HG03342 (cell line): Measurements from ENCODE around the gene SUPT6H.
"Not testable (repeated sequence)": the region's sequence is repeated elsewhere in the genome, so short reads cannot be mapped to it uniquely, and the experiment has no call there.

ENCODE experiments used
- ATAC-seq: cut with Tn5 transposase; IDR thresholded peaks from one replicate; pipeline ENCODE4 v1.9.1; 2021; ENCODE audit warnings: mild to moderate bottlenecking, moderate library complexity; ENCODE audit not compliant: unreplicated experiment

The SUPT6H gene

GRCh38 chr17:28717578-28718332 lies 55.8 kb downstream of the SUPT6H start, which contains the start of gene RAB34:
RAB34 (minus strand) TSS chr17:28717868; CDS start chr17:28717266, 602 bp downstream.
- ATAC-seq = no peak

DNA sequence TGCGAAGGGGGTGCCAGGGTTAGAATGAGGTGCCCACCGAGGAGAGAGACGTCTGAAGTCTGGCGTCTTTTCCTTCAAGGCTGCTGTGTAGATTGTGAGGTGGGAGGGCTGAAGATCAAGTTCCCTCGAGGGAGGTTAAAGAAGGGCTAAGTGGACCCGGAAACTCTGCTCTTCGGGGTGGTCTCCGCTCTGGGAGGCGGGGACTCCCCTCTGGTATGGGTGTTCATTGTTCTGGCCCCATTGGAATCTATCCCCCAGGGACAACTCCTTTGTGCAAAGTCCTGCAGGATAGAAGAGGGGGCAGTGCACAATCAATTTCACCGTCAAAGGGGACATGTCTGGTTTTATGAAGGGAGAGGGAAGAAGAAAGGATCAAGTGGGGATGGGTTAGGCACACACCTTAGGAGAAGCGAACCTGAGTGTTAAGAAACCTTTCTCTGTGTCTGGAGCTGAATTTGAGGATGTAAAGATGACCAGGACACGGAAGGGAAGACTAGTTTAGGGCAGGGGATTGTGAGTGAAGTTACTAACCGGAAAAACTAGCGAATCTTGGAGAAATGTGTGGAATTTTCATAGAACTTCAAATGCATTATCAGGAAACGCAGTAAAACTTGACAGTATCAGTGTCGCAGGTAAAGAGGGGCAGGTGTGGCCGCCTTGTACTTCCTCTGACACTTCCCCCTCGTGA lies 56.5 kb downstream of the SUPT6H start:
- ATAC-seq = no peak

DNA sequence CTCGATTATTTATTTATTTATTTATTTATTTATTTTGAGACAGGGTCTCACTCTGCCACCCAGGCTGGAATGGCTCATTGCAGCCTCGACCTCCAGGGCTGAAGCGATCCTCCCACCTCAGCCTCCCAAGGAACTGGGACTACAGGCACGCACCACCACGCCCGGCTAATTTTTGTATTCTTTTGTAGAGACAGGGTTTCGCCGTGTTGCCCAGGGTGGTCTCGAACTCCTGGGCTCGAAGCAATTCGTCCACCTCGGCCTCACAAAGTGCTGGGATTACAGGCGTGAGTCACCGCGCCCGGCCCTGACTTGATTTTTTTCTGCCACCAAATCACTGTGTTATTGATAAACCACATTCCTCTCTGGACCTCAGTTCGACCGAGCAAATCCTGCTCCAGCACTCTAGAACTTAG lies 57.0 kb downstream of the SUPT6H start:
- ATAC-seq = peak; percentile 4

DNA sequence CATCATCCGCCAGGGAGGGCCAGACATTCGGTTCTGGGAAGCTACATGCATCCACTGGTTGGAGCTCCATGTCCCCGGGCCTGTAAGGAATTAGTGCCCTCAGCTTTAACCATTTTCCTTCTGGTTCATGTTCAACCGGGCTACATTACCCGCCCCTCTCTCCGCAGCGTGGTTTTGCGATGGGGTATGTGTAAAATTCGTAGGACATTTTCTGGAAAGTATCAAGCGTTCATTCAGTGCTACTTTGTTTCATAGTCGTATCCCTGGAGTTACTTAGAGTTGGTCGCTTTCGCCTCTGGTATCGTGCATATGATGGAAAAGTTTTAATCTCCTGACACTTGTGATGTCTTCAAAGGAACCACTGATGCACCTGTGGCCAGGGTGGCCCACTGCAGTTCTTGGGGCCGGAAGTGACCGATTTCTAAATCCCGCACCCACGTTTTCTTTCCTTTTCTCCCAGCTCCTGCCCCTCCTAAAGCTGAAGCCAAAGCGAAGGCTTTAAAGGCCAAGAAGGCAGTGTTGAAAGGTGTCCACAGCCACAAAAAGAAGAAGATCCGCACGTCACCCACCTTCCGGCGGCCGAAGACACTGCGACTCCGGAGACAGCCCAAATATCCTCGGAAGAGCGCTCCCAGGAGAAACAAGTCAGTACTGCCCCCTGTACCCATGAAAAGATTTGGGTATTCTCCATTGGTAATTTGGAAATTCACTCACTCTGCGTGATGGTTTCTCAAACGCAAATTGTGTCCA lies 58.4 kb downstream of the SUPT6H start:
- no peak for ATAC-seq

- ATAC-seq = not testable (repeated sequence)
Measured at GRCh38 chr17:28720997-28721329, 59.0 kb downstream of the SUPT6H start.

DNA sequence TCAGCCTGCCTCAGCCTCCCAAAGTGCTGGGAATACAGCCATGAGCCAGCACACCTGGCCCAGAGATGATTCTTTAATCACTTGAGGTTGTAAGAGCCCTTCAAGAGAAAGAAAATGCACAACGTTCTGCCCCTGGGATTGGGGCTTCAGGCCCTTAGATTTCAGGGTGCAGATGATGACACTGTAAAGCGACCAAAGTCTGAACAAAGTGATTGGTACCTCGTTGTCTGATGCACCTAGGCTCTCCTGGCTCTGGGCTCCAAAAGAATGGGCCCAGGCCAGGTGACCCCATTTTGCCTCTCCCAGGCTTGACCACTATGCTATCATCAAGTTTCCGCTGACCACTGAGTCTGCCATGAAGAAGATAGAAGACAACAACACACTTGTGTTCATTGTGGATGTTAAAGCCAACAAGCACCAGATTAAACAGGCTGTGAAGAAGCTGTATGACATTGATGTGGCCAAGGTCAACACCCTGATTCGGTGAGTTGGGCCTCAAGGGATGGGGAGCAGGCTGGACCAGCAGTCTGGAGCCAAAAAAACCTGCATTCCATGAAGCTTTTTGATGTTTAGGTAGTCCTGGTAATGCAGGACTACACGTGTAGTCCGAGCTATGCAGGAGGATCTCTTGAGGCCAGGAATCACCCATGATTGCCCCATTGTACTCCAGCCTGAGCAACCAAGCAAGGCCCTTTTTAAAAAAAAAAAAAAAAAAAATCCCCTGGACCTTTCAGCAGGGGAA lies 60.6 kb downstream of the SUPT6H start:
- ATAC-seq = no peak

DNA sequence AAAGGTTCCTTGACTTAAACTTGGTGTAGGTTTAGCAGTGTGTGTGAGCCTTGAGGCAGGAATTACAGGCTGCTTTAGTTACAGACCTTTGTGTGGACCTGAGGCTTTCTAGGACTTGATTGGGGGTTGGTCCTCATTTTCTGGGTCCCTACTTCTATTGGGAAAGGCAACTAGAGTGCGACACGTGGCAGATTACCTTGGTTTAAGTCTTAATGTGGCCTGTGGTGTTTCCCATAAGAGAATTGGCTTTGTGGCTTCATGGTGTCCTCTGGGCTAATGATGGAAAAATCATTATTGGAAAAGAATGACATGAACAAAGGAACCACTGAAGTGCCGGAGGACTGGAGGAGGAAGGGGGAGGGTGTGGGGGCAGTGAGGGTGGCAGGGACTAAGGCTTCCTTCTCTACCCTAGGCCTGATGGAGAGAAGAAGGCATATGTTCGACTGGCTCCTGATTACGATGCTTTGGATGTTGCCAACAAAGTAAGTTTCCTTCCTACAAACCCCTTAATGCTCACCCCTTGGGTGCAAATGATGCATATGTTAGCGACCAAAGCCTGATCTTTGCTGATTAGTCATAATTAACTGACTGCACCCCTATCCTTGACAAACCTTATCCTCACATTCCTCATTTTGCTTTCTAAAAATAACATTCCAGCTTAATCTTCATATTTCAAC lies 61.3 kb downstream of the SUPT6H start:
- no peak for ATAC-seq

DNA sequence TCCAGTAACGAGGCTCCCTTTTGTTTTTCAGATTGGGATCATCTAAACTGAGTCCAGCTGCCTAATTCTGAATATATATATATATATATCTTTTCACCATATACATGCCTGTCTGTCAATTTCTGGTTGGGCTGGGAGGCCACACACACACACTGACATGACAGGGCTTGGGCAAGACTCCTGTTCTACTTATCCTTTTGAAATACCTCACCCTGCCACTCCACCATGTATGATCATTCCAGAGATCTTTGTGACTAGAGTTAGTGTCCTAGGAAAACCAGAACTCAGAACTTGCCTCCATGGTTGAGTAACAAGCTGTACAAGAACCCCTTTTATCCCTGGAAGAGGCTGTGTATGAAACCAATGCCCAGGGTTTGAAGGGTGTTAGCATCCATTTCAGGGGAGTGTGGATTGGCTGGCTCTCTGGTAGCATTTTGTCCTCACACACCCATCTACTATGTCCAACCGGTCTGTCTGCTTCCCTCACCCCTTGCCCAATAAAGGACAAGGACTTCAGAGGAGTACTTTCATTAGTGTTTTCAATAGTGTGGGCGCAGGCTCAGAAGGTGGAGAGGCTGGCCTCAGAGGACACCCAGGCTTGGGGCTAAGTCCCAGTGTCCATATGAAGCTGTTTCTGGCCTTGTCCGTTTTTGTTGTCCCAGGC lies 62.0 kb downstream of the SUPT6H start:
- not testable (repeated sequence) for ATAC-seq

- no peak for ATAC-seq
Measured at GRCh38 chr17:28724500-28725165, 62.6 kb downstream of the SUPT6H start.

DNA sequence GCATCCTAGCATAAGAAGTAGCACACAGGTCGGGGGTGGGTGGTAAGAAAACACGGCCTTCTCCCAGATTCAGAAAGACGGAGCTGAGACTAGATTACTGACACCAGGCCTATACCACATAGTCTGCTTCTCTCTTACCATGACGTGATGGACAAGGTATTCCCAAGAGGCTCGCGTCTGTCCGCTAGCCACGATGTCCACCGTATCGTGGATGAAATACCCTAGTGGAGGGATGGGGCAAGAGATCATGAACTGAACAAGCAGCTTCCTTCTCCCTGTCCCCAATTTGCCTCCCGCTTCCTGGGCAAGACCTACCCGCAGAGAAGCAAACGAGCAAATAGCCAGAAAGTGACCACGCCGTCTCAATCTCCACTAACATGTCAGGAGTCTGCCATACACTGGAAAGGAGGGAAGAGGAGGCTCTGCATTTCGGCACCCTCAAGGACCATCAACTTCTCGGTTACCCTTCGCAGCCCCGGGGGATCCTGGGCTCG lies 63.2 kb downstream of the SUPT6H start:
- ATAC-seq = no peak

DNA sequence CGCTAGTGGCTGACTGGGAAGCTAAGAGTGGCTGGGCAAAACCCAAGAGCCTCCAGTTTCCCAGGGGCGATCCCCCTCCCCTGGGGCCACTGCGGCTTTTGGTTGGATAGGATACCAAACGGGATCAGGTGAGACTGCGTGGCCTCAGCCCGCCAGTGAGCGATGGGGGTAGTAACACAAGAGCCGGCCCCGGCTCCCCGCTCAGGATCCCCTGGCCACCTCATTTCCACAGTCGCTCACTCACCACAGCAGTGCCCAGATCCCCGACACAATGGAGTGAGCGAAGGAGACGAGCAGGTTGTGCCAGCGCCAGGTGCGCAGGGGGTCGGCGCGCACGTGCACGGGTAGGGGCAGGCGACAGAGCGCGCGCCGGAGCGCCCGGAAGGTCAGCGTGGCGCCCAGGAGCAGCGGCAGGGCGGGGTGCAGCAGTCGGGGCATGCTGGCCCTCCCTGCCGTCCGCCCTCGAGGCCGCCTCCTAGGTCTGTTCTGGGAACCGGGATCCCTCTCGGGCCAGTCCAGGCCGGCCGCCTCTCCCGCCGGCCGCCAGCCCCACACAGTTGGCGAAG lies 63.7 kb downstream of the SUPT6H start:
- no peak for ATAC-seq

DNA sequence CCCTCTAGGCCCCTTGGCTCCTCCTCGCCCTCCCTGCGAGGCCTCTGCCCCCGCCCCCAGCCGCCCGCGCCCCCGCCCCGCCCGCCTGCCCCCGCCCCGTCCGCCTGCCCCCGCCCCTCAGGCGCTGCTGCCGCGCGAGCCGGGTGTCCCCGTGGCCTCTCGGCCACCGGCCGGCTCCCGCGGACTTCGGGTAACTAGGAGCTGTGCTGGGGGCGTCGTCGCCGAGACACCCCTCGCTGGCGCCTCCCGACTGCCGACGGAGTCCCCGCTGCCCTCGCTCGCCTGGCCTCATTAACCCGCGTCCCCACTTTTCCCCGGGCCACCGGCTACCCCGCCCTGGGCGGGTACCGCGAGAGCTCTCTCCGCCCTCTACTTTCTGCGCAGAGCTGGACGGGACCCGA lies 64.2 kb downstream of the SUPT6H start, which contains the start of gene TLCD1:
Gene TLCD1, minus strand, starts transcription at position 8 of the 401 bp plus-strand sequence. CDS start 136 bp downstream, outside the sequence.
- ATAC-seq = no peak

DNA sequence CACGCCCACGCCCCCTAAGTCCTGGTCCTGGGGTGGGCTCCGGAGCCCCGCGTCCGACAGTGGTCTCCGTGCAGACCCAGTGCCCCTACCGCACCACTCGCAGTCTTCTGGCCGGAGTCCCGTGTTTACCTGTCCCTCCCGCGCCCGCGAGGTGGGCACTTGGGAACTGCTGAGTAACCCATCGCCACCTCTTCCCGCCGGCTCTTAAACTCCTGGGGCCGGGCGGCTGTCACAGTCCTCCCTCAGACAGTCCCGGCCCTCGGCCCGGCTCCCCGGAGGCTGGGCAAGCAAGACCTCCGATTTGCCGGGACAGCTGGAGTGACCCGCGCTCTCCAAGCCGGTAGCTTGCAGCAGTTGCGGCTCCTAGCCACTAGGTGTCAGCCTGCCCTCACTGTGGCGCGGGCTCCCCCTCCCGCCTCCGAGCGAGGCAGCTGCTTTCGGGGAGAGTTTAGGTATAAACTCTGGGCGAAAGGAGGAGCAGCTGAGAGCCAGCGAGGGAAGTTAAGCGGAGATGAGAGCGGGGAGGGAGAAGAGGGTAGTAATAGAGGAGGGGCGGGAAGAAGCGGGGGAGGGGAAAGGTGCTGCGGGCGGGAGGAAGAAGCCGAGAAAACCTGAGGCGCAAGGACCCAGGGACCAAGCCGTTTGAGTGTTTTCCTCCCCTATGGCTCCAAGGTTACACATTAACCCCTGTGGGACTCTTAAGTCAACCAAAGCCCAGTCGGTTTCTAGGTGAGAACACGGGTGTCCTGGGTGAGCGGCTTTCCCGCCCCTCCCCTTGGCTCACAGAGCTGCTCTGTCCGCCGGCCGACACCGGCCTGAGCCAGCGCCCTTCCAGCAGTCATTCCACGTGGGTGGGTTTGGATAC lies 64.9 kb downstream of the SUPT6H start:
- ATAC-seq = peak; percentile 37

GRCh38 chr17:28728364-28729200 lies 66.6 kb downstream of the SUPT6H start, which contains the start of gene NEK8:
NEK8 (plus strand) TSS chr17:28728788; CDS start chr17:28728814, 26 bp downstream.
- ATAC-seq = peak; percentile 34

GRCh38 chr17:28729950-28730330 lies 67.9 kb downstream of the SUPT6H start:
- no peak for ATAC-seq

DNA sequence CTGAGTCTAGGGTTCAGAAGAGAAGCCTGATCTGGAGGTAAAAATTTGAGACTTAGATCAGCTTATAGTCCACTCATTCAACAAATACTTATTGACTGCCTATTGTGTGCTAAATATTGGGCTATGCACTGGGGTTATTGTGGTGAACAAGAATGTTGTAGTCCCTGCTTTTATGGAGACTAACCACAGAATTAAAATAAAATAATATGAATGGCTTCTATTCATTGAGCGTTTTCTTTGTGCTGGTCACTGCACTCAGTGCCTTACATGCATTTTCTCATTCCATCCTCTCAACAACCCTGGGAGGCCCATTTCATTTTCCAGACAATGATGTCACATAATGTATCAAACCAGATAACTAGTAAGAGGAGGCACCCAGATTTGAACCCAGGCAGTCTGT lies 71.3 kb downstream of the SUPT6H start:
- ATAC-seq = no peak

GRCh38 chr17:28734712-28735241 lies 72.8 kb downstream of the SUPT6H start:
- no peak for ATAC-seq
